Endothelial cell (in vitro differentiated cells): ENCODE measurements around the gene NCMAP. TPM values are rescaled to one million over a fixed set of nuclear protein-coding genes. Genes with fewer than 3 reads are reported as not detected.

ENCODE experiments used
- DNase-seq: peaks from one replicate; pipeline ENCODE4 v3.0.0; 2021; ENCODE audit warnings: low spot score
- H3K27ac Mint-ChIP-seq: one replicate; pipeline ENCODE4 v1.8.0; 2021; ENCODE audit warnings: mixed read lengths, inconsistent platforms; ENCODE audit not compliant: unreplicated experiment
- H3K27me3 Mint-ChIP-seq: one replicate; pipeline ENCODE4 v1.8.0; 2021; ENCODE audit warnings: mild to moderate bottlenecking, moderate library complexity, mixed read lengths, inconsistent platforms; ENCODE audit not compliant: unreplicated experiment
- H3K36me3 Mint-ChIP-seq: one replicate; pipeline ENCODE4 v1.8.0; 2021; ENCODE audit warnings: mild to moderate bottlenecking, low read depth, mixed read lengths, inconsistent platforms; ENCODE audit not compliant: unreplicated experiment
- H3K4me1 Mint-ChIP-seq: one replicate; pipeline ENCODE4 v1.8.0; 2021; ENCODE audit warnings: mild to moderate bottlenecking, mixed read lengths, inconsistent platforms; ENCODE audit not compliant: unreplicated experiment
- H3K4me3 Mint-ChIP-seq: one replicate; pipeline ENCODE4 v1.8.0; 2021; ENCODE audit warnings: mild to moderate bottlenecking, mixed read lengths, inconsistent platforms; ENCODE audit not compliant: unreplicated experiment
- H3K9me3 Mint-ChIP-seq: one replicate; pipeline ENCODE4 v1.8.0; 2021; ENCODE audit warnings: mixed read lengths, inconsistent platforms; ENCODE audit not compliant: unreplicated experiment
- CTCF ChIP-seq: fragments of 200-600 bp; sonication (generic); IDR thresholded peaks from one replicate; pipeline ENCODE4 v1.5.0; 2021; ENCODE audit warnings: antibody characterized with exemption; ENCODE audit not compliant: unreplicated experiment
- total RNA-seq: library from RNA; stranded (reverse); fragmentation: NEBNext Ultra II Directional; extraction: Animal tissue kit (Norgen Biotek cat#: 25700); gene quantifications from one replicate; pipeline ENCODE4 v1.2.1, GENCODE V29; 2021; ENCODE audit not compliant: unreplicated experiment

The NCMAP gene
- total RNA-seq, 1 donor from 2014 or later = 0.05 TPM

- Mint-ChIP-seq H3K4me1 (no peaks in the 10 kb centered on the region), H3K4me3 (no peak overlapping the region), H3K27me3 (no peaks in the 10 kb centered on the region), H3K27ac (no peak overlapping the region), H3K36me3 (no peaks in the 10 kb centered on the region), H3K9me3 (no peaks in the 10 kb centered on the region)
- TF ChIP-seq CTCF = no peak
- no peak for DNase-seq
These were observed 50.4 kb downstream of the NCMAP start for GRCh38 chr1:24606296-24606605.

GRCh38 chr1:24606621-24607020 is 50.7 kb downstream of the NCMAP start:
- H3K27me3 Mint-ChIP-seq = no peaks in the 10 kb centered on the region
- H3K4me1 Mint-ChIP-seq = no peaks in the 10 kb centered on the region
- no peak overlapping the region for H3K27ac Mint-ChIP-seq
- H3K4me3 Mint-ChIP-seq = no peak overlapping the region
- TF ChIP-seq CTCF = no peak
- H3K9me3 Mint-ChIP-seq = no peaks in the 10 kb centered on the region
- H3K36me3 Mint-ChIP-seq = no peaks in the 10 kb centered on the region
- no peak for DNase-seq

- no peak for TF ChIP-seq CTCF
- no peak for DNase-seq
- Mint-ChIP-seq H3K4me1 (no peaks in the 10 kb centered on the region), H3K27me3 (no peaks in the 10 kb centered on the region), H3K4me3 (no peak overlapping the region), H3K36me3 (no peaks in the 10 kb centered on the region), H3K9me3 (no peaks in the 10 kb centered on the region), H3K27ac (no peak overlapping the region)
These were observed 54.1 kb downstream of the NCMAP start for GRCh38 chr1:24609949-24610517.

- DNase-seq = no peak
- no peak overlapping the region for H3K4me3 Mint-ChIP-seq
- no peak for TF ChIP-seq CTCF
- H3K4me1 Mint-ChIP-seq = no peaks in the 10 kb centered on the region
- H3K36me3 Mint-ChIP-seq = no peaks in the 10 kb centered on the region
- no peaks in the 10 kb centered on the region for H3K27me3 Mint-ChIP-seq
- no peaks in the 10 kb centered on the region for H3K9me3 Mint-ChIP-seq
- no peak overlapping the region for H3K27ac Mint-ChIP-seq
These were observed 63.5 kb downstream of the NCMAP start for GRCh38 chr1:24619376-24619775.

- no peak overlapping the region for H3K4me3 Mint-ChIP-seq
- H3K9me3 Mint-ChIP-seq = no peaks in the 10 kb centered on the region
- TF ChIP-seq CTCF = no peak
- no peaks in the 10 kb centered on the region for H3K27me3 Mint-ChIP-seq
- no peak overlapping the region for H3K27ac Mint-ChIP-seq
- DNase-seq = no peak
- H3K36me3 Mint-ChIP-seq = no peaks in the 10 kb centered on the region
- no peaks in the 10 kb centered on the region for H3K4me1 Mint-ChIP-seq
These were observed 64.8 kb downstream of the NCMAP start for GRCh38 chr1:24620678-24621077.
